ENCODE measurements around the gene LARP4.

DNA sequence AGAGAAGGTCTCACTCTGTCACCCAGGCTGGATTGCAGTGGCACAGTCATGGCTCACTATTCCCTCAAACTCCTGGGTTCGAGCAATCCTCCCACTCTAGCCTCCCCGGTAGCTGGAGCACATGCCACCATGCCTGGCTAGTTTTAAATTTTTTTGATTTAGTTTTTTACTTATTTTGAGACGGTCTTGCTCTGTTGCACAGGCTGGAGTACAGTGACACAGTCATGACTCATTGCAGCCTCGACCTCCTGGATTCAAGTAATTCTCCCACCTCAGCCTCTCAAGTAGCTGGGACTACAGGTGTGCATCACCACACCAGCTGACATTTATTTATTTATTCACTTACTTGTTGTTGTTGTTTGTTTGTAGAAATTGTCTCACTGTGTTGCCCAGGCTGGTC lies 81.9 kb downstream of the LARP4 start:
- TF ChIP-seq, protein P1, sequence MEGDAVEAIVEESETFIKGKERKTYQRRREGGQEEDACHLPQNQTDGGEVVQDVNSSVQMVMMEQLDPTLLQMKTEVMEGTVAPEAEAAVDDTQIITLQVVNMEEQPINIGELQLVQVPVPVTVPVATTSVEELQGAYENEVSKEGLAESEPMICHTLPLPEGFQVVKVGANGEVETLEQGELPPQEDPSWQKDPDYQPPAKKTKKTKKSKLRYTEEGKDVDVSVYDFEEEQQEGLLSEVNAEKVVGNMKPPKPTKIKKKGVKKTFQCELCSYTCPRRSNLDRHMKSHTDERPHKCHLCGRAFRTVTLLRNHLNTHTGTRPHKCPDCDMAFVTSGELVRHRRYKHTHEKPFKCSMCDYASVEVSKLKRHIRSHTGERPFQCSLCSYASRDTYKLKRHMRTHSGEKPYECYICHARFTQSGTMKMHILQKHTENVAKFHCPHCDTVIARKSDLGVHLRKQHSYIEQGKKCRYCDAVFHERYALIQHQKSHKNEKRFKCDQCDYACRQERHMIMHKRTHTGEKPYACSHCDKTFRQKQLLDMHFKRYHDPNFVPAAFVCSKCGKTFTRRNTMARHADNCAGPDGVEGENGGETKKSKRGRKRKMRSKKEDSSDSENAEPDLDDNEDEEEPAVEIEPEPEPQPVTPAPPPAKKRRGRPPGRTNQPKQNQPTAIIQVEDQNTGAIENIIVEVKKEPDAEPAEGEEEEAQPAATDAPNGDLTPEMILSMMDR (IDR thresholded peaks at IDR 0.05): no peak
- TF ChIP-seq POLR2A (IDR thresholded peaks at IDR 0.05) (no peak), EP300 (IDR thresholded peaks at IDR 0.05) (no peak), POLR2AphosphoS5 (IDR thresholded peaks at IDR 0.05) (no peak)

All from gastroesophageal sphincter (tissue), 3 donors.